ENCODE data around the gene SERPINB1.

SERPINB1 gene

DNA sequence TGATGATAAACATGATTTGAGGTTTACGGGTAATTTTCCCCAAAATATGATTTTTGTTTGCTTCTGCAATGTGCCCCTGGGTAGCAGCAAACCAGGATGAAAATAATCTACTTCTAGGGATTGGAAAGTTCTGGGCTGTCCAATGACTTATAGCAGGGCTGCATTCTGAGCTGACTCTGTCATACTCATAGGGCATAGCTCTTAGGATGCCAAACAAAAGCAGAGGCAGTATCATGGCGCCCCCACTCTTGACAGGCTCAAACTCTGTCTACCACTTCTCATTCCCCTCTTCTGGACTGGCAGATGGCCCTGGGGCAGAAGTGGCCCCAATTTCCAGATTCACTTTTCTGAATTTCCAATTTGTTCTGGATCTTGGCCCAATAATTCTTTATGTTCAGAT lies 10.3 kb downstream of the SERPINB1 start:
- CTCF ChIA-PET, result no interaction called here
- DNase-seq (ENCODE audit: extremely low spot score), result no peak
- POLR2A ChIA-PET, result interaction anchor here (1.2 kb wide), 1 partner anchor 10 kb away, joined by 4 read pairs; the partner anchor contains the start of gene SERPINB1
- TF ChIP-seq ZNF384 (IDR thresholded peaks at IDR 0.05) (no peak), SP1 (IDR thresholded peaks at IDR 0.05) (no peak), ELF4 (IDR thresholded peaks at IDR 0.05) (no peak), NFRKB (IDR thresholded peaks at IDR 0.05) (no peak), FOXA1 (IDR thresholded peaks at IDR 0.05) (no peak), LEF1 (IDR thresholded peaks at IDR 0.05; ENCODE audit: borderline replicate concordance) (no peak), ARNT (IDR thresholded peaks at IDR 0.05) (no peak), L3MBTL2 (conservative IDR thresholded peaks at IDR 0.05) (no peak), CTBP1 (IDR thresholded peaks at IDR 0.05; ENCODE audit: borderline replicate concordance) (no peak), FOXK2 (IDR thresholded peaks at IDR 0.05) (no peak), BHLHE40 (IDR thresholded peaks at IDR 0.05; ENCODE audit: borderline replicate concordance) (no peak), TARDBP (IDR thresholded peaks at IDR 0.05) (no peak), FOXM1 (IDR thresholded peaks at IDR 0.05; ENCODE audit: borderline replicate concordance) (no peak), SUZ12 (IDR thresholded peaks at IDR 0.05) (no peak), HDGF (IDR thresholded peaks at IDR 0.05; ENCODE audit: borderline replicate concordance) (no peak)
- TF ChIP-seq, protein P1, sequence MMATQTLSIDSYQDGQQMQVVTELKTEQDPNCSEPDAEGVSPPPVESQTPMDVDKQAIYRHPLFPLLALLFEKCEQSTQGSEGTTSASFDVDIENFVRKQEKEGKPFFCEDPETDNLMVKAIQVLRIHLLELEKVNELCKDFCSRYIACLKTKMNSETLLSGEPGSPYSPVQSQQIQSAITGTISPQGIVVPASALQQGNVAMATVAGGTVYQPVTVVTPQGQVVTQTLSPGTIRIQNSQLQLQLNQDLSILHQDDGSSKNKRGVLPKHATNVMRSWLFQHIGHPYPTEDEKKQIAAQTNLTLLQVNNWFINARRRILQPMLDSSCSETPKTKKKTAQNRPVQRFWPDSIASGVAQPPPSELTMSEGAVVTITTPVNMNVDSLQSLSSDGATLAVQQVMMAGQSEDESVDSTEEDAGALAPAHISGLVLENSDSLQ (IDR thresholded peaks at IDR 0.05), result no peak

DNA sequence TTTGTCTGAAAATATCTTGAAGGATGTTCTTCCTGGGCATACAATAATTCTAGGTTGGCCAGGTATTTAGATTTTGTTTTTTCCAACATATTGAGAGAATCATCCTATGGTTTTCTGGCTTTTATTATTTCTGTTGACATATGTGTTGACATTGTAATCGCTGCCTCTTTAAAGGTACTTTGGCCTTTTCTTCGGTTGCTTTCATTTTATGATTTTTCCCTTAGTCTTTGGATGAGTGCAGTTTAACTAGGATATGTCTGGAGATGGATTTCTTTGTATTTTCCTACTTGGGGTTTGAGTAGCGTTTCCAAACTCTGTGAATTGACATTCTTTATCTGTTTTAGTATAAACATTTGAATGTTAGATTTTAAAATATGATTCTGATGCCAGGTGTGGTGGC lies 11.5 kb downstream of the SERPINB1 start:
- CTCF ChIA-PET, result no interaction called here
- TF ChIP-seq HDGF (IDR thresholded peaks at IDR 0.05; ENCODE audit: borderline replicate concordance) (no peak), L3MBTL2 (conservative IDR thresholded peaks at IDR 0.05) (no peak), BHLHE40 (IDR thresholded peaks at IDR 0.05; ENCODE audit: borderline replicate concordance) (no peak), FOXK2 (IDR thresholded peaks at IDR 0.05) (no peak), ARNT (IDR thresholded peaks at IDR 0.05) (no peak), LEF1 (IDR thresholded peaks at IDR 0.05; ENCODE audit: borderline replicate concordance) (no peak), ELF4 (IDR thresholded peaks at IDR 0.05) (no peak), SP1 (IDR thresholded peaks at IDR 0.05) (no peak)
- TF ChIP-seq, protein P1 (IDR thresholded peaks at IDR 0.05), result no peak
- DNase-seq (ENCODE audit: extremely low spot score), result no peak
- POLR2A ChIA-PET, result no interaction called here

DNA sequence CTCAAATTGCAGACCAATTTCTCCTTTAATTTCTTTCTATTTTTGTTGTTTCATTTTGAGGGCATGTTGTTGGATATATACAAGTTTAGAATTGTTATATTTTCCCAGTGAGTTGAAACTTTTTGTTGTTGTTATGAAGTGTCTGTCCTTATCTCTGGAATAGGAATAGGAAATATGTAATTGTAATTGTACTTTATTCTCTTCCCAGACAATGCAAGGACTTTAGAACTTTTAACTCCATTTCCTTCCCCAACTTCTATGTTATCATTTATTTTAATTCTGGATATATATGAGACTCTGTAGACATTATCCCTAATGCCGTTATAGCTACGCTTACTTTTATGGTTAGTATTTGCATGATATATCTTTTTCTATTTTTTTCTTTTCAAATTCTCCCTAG lies 12.4 kb downstream of the SERPINB1 start:
- DNase-seq (ENCODE audit: extremely low spot score), result no peak
- POLR2A ChIA-PET, result interaction anchor here (1.7 kb wide), 1 partner anchor 12 kb away, joined by 7 read pairs; the partner anchor contains the start of gene SERPINB1
- CTCF ChIA-PET, result no interaction called here
- no peak for TF ChIP-seq FOXK2 (IDR thresholded peaks at IDR 0.05)
- no peak for TF ChIP-seq L3MBTL2 (conservative IDR thresholded peaks at IDR 0.05)
- TF ChIP-seq TARDBP (IDR thresholded peaks at IDR 0.05), result no peak
- TF ChIP-seq SP1 (IDR thresholded peaks at IDR 0.05), result no peak
- no peak for TF ChIP-seq LEF1 (IDR thresholded peaks at IDR 0.05; ENCODE audit: borderline replicate concordance)
- no peak for TF ChIP-seq FOXM1 (IDR thresholded peaks at IDR 0.05; ENCODE audit: borderline replicate concordance)
- no peak for TF ChIP-seq ARNT (IDR thresholded peaks at IDR 0.05)
- no peak for TF ChIP-seq CTBP1 (IDR thresholded peaks at IDR 0.05; ENCODE audit: borderline replicate concordance)
- TF ChIP-seq ZNF384 (IDR thresholded peaks at IDR 0.05), result no peak

DNA sequence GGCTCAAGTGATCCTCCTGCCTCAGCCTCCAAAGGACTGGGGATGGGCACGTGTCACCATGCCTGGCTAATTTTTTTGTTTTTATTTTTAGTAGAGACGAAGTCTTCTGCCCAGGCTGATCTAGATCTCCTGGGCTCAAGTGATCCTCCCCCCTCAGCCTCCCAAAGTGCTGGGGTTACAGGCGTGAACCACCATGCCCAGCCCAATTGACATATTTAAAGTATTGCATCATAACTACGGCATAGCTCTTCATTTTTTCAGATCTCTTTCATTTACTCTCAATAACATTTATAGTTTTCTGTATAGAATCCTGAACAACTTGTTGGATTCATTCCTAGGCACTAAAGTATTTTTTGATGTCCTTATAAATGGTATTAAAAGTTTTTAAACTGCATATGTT lies 13.0 kb downstream of the SERPINB1 start:
- CTCF ChIA-PET, result no interaction called here
- TF ChIP-seq HDGF (IDR thresholded peaks at IDR 0.05; ENCODE audit: borderline replicate concordance) (no peak), FOXM1 (IDR thresholded peaks at IDR 0.05; ENCODE audit: borderline replicate concordance) (no peak)
- POLR2A ChIA-PET, result interaction anchor here (1.7 kb wide), 1 partner anchor 13 kb away, joined by 7 read pairs; the partner anchor contains the start of gene SERPINB1
- no peak for DNase-seq (ENCODE audit: extremely low spot score)

DNA sequence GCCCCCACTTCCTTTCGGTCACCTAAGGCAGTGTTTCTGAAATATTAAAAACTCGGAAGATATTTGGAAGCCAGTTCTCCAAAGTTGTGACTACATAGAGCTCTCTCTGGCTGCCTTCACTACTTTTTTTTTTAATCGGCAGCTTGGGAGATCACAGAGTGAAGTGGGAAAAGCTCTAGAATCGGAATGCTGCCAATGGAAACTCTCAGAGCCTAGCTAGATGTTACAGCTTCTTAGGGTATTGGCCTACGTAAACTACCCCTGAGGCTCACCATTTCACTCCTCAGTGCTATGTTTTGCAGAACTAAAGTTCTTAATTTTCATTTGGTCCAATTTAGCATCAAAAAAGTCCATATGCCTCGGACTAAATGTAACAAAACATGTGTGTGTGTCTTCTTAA lies 14.5 kb downstream of the SERPINB1 start:
- ChIA-PET CTCF (no interaction called here), POLR2A (no interaction called here)
- TF ChIP-seq ARNT (IDR thresholded peaks at IDR 0.05) (no peak), NFRKB (IDR thresholded peaks at IDR 0.05) (no peak), LEF1 (IDR thresholded peaks at IDR 0.05; ENCODE audit: borderline replicate concordance) (no peak), SUZ12 (IDR thresholded peaks at IDR 0.05) (no peak), FOXK2 (IDR thresholded peaks at IDR 0.05) (no peak), ELF4 (IDR thresholded peaks at IDR 0.05) (no peak), L3MBTL2 (conservative IDR thresholded peaks at IDR 0.05) (no peak), SP1 (IDR thresholded peaks at IDR 0.05) (no peak), TARDBP (IDR thresholded peaks at IDR 0.05) (no peak), BHLHE40 (IDR thresholded peaks at IDR 0.05; ENCODE audit: borderline replicate concordance) (no peak), HDGF (IDR thresholded peaks at IDR 0.05; ENCODE audit: borderline replicate concordance) (no peak)
- TF ChIP-seq, protein P1 (IDR thresholded peaks at IDR 0.05), result no peak
- DNase-seq (ENCODE audit: extremely low spot score), result no peak

DNA sequence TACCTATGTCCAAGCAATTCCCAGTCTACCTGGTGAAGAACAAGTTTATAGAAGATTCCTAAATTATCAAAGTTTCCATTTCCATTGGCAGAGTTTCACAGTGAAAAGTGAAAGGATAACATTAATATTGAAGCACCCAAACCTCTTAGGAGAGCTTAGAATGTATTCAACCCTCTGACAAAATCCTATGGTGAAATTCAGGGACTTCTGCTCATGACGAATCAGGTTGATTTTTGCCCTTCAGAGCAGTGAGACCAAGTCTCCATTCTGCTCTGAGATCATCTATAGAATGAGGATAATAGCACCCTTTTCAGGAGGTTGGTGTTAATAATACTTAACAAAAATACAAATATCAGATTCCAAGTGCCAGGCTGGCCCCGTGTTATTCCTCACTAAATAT lies 15.5 kb downstream of the SERPINB1 start:
- CTCF ChIA-PET, result no interaction called here
- no peak for TF ChIP-seq FOXM1 (IDR thresholded peaks at IDR 0.05; ENCODE audit: borderline replicate concordance)
- no peak for TF ChIP-seq SP1 (IDR thresholded peaks at IDR 0.05)
- TF ChIP-seq TARDBP (IDR thresholded peaks at IDR 0.05), result no peak
- no peak for TF ChIP-seq ARNT (IDR thresholded peaks at IDR 0.05)
- TF ChIP-seq ZNF384 (IDR thresholded peaks at IDR 0.05), result no peak
- no peak for TF ChIP-seq SUZ12 (IDR thresholded peaks at IDR 0.05)
- TF ChIP-seq CTBP1 (IDR thresholded peaks at IDR 0.05; ENCODE audit: borderline replicate concordance), result no peak
- no peak for TF ChIP-seq ELF4 (IDR thresholded peaks at IDR 0.05)
- no peak for DNase-seq (ENCODE audit: extremely low spot score)
- POLR2A ChIA-PET, result no interaction called here
